GM18526 (cell line): ENCODE results near the gene TFEB.

Source experiments
- POLR2A ChIP-seq: IDR thresholded peaks from 3 replicates; pipeline ENCODE4 v1.6.1; 2011; ENCODE audit not compliant: insufficient read length; ENCODE audit errors: extremely low read depth

TFEB gene

GRCh38 chr6:41720262-41720620, 15.2 kb downstream of the TFEB start:
- no peak for TF ChIP-seq POLR2A

GRCh38 chr6:41719436-41720261, 15.8 kb downstream of the TFEB start:
- peak; percentile 18 for TF ChIP-seq POLR2A

- no peak for TF ChIP-seq POLR2A
Measured at GRCh38 chr6:41718828-41719227, 16.6 kb downstream of the TFEB start.

- TF ChIP-seq POLR2A: no peak
Measured at GRCh38 chr6:41717392-41717736, 18.0 kb downstream of the TFEB start.

DNA sequence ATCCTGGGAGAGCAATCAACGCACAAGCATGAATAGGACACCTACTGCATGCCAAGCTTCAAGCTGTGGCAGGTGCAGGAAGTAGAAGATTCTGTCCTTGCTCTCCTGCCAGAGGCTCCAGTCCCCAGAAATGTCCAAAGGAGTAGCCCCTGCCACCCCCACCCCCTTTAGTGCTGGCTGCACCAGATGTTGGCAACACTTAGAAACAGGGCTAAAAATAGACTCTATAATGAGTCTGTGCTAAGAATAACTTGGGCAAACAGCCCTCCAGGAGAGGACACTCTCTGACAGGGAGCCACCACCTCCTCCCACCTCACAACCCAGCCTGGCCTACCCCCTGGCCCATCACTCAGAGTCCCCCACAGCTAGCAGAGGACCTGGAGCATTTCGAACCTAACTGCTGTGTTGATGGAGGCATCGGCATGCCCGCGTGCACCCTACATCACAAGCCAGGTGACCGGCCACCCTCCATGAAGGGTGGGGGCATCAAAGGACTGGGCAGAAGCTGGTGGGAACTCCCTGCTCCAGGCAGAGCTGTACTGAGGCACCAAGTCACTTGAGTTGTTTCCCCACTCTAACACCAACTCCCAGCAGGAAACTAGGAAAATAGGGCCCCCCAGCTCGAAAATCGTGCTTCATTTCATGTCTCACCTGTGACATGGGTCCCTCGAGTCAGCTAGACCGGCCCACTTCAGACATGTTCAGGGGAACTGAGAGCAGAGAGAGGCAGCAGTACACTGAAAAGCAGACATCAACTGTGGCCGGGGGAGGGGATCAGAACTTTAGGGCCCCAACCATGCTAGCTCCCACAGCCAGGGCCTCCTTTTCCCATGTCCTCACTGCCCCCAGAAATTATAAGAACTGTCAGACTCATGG, 18.7 kb downstream of the TFEB start:
- TF ChIP-seq POLR2A: peak; percentile 21

- no peak for TF ChIP-seq POLR2A
Measured at GRCh38 chr6:41715795-41716515, 19.5 kb downstream of the TFEB start.

GRCh38 chr6:41714556-41715273, 20.7 kb downstream of the TFEB start:
- no peak for TF ChIP-seq POLR2A

DNA sequence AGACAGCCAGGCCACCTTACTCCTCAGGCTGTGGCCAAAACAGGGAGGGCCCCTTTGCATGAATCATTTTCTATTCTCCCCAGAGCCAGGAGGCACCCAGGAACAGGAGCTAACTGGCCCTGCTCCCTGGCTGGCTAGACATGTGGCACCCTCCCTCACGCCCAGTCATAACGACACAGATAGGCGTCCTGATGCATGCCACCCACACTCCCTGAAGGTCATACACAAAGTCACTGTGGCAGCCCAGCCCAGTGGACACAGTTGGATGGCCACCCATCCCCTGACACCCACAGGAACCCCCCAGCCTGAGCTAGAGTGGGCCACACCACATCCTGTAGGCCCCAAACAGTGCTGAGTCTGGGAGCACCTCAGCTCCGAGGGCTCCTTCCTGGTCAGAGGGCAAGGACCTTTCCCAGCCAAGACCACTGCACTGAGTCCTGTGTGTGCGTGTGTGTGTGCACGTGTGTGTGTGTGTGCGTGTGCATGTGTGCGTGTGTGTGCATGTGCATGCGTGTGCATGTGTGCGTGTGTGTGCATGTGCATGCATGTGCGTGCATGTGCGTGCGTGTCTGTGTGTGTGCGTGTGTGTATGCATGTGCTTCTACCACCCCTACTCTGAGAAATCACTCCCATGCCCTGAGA, 21.6 kb downstream of the TFEB start:
- TF ChIP-seq POLR2A: no peak

DNA sequence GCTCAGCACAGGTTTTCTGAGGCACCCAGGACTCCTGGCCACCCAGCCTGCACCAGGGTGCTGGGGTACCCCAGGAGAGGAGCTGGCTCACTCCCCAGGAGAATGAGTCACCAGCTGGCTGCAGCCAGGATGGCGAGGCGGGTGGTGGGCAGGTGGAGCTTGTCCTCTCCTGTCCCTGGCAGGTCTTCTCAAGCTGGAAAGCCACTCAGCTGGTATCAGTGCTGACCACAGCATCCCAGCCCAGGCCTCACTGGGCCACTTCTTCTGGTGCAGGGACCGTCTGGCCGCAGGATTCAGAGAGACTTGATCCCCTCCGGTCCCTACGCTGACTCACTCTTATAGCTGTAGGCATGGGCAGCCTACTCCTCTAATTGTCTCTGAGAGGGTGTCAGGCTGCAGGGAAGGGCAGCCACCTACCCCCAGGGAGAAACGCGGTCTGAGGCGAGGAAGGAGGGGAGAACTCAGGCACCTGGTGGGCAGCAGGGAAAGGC, 22.2 kb downstream of the TFEB start:
- no peak for TF ChIP-seq POLR2A

DNA sequence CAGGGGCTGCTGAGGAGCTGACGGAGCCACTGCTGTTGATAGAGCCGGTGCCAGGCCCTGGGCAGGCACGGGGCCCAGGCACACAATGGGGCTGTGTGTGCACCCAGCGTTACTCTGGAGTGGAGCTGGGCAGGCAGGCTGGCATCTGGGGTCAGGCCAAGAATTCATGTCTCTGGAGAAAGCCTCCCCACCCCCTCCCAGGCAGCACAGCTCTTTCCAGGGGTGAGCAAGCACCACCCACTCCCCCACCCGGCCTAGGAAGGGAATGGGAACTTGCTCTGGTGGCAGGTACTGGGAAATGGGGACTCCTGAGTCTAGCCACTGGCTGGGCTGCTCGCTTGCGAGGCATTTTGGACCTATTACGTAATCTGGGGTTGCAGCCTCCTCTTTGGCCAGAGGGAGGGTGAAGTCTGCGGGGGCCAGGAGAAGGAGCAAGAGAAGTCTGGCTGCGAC, 22.7 kb downstream of the TFEB start:
- TF ChIP-seq POLR2A: no peak

DNA sequence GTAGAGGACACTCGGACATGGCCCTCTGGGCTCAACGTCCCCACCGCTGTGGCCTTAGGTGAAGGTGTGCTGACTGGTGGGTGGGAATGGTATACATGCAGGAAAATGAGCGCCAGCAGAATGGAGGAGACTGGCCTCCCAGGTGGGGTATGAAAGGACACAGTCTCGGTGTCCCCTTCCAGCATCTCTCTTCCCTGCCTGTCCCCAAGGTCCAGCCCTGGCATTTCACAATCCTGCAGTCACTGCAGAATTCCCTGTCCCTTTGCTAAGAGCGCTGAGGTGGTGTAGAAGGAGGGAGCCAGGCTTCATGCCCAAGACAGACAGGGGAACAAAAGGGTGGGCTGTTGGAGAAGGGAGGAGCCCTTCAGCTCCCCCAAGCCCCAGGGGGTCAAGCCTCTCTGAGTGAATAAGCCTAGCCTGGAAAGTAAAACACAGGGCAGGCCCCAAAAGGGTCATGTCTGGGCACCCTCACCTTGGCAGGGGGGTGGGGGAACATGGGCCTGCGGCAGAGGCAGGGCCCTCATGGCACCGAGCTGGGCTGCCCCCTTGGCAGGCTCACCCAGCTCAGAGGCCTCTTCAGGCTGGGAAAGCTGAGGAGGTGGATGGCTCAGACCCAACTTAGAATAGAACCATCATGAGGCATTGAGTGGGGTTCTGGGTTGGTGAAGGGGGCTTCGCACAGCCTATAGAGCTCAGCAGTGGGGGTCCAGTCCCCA, 23.9 kb downstream of the TFEB start:
- TF ChIP-seq POLR2A: no peak

DNA sequence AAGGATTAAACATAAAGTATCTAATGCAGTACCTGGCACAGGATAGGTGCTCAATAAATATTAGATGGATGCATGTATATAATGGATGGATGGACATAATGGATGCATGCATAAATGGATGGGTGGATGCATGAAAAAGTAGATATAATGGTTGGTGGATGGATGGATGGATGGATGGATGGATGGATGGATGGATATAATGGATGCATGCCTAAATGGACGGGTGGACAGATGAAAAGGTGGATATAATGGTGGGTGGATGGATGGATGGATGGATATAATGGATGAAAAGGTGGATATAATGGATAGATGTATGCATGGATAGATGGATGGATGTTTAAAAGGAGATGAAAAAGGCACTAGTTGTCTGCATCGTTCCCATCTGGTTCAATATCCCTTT, 26.0 kb downstream of the TFEB start:
- TF ChIP-seq POLR2A: no peak

- TF ChIP-seq POLR2A: no peak
Measured at GRCh38 chr6:41708856-41709255, 26.6 kb downstream of the TFEB start.
